Memory B cell (primary cell): ENCODE data around the gene GPR137.
A peak's percentile ranks its signal among the peaks of the same experiment; 100 is the strongest.

Experiments
- ATAC-seq: fragments of 150-1000 bp; cut with Tn5 transposase; 2 replicates; pipeline ENCODE4 v1.10.0; 2021; ENCODE audit warnings: low read depth, mild to moderate bottlenecking, moderate library complexity
- DNase-seq, 2 donors: peaks; one replicate each; pipeline ENCODE4 v3.0.0; 2022; ENCODE audit warnings: low spot score in 2 of 2
- H3K27ac Mint-ChIP-seq: one replicate; pipeline ENCODE4 v1.8.0; 2022; ENCODE audit warnings: mild to moderate bottlenecking, moderate library complexity, mixed read lengths
- H3K27me3 Mint-ChIP-seq: one replicate; pipeline ENCODE4 v1.8.0; 2022; ENCODE audit warnings: mixed read lengths
- H3K36me3 Mint-ChIP-seq: one replicate; pipeline ENCODE4 v1.8.0; 2022; ENCODE audit warnings: mild to moderate bottlenecking, mixed read lengths
- H3K4me1 Mint-ChIP-seq: one replicate; pipeline ENCODE4 v1.8.0; 2022; ENCODE audit warnings: mixed read lengths
- H3K4me3 Mint-ChIP-seq: one replicate; pipeline ENCODE4 v1.8.0; 2022; ENCODE audit warnings: mild to moderate bottlenecking, moderate library complexity, mixed read lengths
- H3K9me3 Mint-ChIP-seq: one replicate; pipeline ENCODE4 v1.8.0; 2022; ENCODE audit warnings: mixed read lengths

GPR137 gene

DNA sequence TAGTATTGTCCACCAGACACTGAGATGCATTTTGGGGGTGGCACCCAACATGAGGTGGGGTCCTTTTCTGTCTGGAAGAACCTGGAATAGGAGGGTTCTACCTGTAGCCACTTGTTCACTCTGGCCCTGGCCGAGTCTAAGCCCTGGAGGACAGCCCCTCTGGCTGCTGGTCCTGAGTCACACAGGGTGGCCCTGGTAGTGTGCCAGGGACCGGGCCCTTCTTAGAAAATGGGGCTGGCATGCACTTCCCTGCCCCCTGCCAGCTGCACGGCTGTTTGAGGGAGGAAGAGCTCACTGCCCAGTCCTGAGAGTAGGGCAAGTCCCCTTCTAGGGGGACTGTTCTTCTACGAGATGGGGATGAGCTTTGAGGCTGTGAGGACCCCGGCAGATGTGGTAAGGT is 32.2 kb upstream of the GPR137 start:
- no peaks in the 10 kb centered on the region for H3K9me3 Mint-ChIP-seq
- peaks cover 10% of the 10 kb centered on the region for H3K4me1 Mint-ChIP-seq
- H3K4me3 Mint-ChIP-seq, result no peak overlapping the region

DNA sequence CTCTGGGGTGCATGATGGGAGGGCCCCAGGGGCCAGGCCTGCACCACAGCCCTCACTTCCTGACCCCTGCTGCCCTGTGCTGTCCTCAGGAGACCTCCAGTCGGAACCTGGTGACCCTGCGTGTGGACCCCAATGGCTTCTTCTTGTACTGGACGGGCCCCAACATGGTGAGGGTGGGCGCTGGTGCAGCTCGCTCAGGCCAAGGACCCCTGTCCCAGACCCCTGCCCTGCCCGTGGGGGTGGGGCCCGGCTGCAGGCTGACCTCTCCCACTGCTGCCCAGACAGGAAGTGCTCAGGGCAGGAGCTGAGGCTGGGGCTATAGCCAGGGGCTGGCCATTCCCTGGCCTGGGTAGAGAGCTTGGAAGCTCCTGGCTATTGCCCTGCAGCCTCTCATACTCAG is 31.3 kb upstream of the GPR137 start:
- no peak overlapping the region for H3K27ac Mint-ChIP-seq
- no peaks in the 10 kb centered on the region for H3K9me3 Mint-ChIP-seq
- no peaks in the 10 kb centered on the region for H3K27me3 Mint-ChIP-seq
- peaks cover 4% of the 10 kb centered on the region for H3K36me3 Mint-ChIP-seq
- H3K4me3 Mint-ChIP-seq, result no peak overlapping the region
- H3K4me1 Mint-ChIP-seq, result peaks cover 10% of the 10 kb centered on the region
- ATAC-seq, result no peak
- DNase-seq, result no peak

More for the DNA sequence above, 32.2 kb upstream of the GPR137 start:
- Mint-ChIP-seq H3K36me3 (peaks cover 3% of the 10 kb centered on the region), H3K27ac (no peak overlapping the region), H3K27me3 (no peaks in the 10 kb centered on the region)
- DNase-seq (no peak), ATAC-seq (no peak)

DNA sequence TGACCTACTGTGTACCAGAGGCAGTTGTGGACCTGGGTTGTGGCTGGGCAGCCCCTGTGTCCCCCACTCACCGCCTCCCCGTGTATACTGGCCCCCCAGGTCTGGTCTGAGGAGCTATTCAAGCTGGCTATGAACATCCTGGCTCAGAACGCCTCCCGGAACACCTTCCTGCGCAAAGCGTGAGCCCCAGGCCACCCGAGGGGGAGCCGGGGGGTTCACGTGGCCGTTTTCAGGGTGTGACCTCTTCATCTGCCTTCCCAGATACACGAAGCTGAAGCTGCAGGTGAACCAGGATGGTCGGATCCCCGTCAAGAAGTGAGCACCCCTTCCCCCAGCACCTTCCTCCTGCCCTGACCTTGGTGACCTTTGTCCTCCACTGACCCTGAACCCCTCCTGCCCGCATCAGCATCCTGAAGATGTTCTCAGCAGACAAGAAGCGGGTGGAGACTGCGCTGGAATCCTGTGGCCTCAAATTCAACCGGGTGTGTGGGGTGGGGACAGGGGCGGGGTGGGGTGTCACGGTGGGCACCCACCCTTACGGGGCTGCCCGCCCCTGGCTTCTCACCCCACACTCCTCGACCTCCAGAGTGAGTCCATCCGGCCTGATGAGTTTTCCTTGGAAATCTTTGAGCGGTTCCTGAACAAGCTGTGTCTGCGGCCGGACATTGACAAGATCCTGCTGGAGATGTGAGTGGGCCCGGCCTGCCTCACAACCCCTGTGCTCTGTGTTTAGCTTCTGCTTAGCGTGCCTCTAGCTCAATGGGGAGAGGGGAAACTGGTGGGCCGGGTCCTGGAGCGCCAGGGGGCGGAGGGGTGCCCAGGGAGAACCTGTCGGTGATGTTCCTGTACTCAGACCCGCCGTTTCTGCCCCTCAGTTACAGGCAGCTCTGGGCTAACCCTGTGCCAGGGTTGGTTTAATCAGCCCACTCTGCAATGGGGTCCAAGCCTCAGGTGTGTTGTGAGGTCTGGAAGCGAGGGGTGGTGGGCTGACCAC is 30.2 kb upstream of the GPR137 start:
- H3K4me1 Mint-ChIP-seq, result peaks cover 18% of the 10 kb centered on the region
- peaks cover 15% of the 10 kb centered on the region for H3K36me3 Mint-ChIP-seq
- DNase-seq (no peak), ATAC-seq (no peak)
- H3K9me3 Mint-ChIP-seq, result no peaks in the 10 kb centered on the region
- H3K4me3 Mint-ChIP-seq, result no peak overlapping the region
- no peak overlapping the region for H3K27ac Mint-ChIP-seq
- no peaks in the 10 kb centered on the region for H3K27me3 Mint-ChIP-seq

DNA sequence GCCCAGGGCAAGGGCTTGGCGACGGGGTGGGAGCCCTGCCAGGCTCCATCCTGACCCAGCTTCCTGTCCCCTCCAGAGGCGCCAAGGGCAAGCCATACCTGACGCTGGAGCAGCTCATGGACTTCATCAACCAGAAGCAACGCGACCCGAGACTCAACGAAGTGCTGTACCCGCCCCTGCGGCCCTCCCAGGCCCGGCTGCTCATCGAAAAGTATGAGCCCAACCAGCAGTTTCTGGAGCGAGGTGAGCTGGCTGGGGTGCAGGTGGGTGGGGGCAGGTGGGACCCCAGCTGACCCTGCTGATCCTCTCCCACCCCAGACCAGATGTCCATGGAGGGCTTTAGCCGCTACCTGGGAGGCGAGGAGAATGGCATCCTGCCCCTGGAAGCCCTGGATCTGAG is 29.3 kb upstream of the GPR137 start:
- ATAC-seq, result no peak
- H3K9me3 Mint-ChIP-seq, result no peaks in the 10 kb centered on the region
- DNase-seq, result no peak

DNA sequence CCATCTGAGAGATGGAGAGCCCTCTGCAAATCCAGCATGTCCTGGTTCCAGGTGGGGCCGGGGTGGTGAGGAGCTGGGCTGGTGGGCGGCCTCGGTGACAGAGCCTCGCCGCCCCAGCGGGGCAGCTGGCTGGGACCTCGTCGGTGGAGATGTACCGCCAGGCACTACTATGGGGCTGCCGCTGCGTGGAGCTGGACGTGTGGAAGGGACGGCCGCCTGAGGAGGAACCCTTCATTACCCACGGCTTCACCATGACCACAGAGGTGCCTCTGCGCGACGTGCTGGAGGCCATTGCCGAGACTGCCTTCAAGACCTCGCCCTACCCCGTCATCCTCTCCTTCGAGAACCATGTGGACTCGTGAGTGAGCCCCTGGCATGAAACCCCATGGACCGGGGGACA is 27.3 kb upstream of the GPR137 start:
- ATAC-seq (no peak), DNase-seq (no peak)
- Mint-ChIP-seq H3K4me1 (peaks cover 9% of the 10 kb centered on the region), H3K4me3 (no peak overlapping the region), H3K27me3 (no peaks in the 10 kb centered on the region), H3K36me3 (peaks cover 19% of the 10 kb centered on the region), H3K27ac (no peak overlapping the region), H3K9me3 (no peaks in the 10 kb centered on the region)

More for the DNA sequence above, 29.3 kb upstream of the GPR137 start:
- H3K27ac Mint-ChIP-seq, result no peak overlapping the region
- H3K4me3 Mint-ChIP-seq, result no peak overlapping the region
- H3K4me1 Mint-ChIP-seq, result peaks cover 16% of the 10 kb centered on the region
- H3K36me3 Mint-ChIP-seq, result peaks cover 15% of the 10 kb centered on the region
- H3K27me3 Mint-ChIP-seq, result no peaks in the 10 kb centered on the region

DNA sequence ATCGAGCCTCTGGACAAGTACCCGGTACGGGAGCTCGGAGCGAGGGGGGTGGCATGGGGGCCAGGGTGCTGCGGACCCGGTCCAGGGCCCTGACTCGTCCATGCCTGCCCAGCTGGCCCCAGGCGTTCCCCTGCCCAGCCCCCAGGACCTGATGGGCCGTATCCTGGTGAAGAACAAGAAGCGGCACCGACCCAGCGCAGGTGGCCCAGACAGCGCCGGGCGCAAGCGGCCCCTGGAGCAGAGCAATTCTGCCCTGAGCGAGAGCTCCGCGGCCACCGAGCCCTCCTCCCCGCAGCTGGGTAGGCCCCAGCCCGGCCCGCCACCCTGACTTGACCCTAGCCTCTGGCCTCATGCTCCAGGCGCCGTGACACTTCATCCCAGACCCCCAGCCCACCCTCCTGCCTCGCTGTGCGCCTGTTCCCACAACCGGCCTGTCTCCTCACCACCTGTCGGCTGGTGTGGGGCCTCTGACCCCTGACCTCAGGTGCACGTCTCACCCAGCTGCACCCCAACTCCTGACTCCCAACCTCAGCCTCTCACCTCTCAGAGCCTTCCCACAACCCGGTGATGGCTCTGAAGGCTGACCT is 26.6 kb upstream of the GPR137 start:
- Mint-ChIP-seq H3K9me3 (no peaks in the 10 kb centered on the region), H3K4me1 (peaks cover 9% of the 10 kb centered on the region), H3K27ac (no peak overlapping the region), H3K4me3 (no peak overlapping the region), H3K27me3 (no peaks in the 10 kb centered on the region), H3K36me3 (peaks cover 19% of the 10 kb centered on the region)
- ATAC-seq, result no peak
- DNase-seq, result no peak

DNA sequence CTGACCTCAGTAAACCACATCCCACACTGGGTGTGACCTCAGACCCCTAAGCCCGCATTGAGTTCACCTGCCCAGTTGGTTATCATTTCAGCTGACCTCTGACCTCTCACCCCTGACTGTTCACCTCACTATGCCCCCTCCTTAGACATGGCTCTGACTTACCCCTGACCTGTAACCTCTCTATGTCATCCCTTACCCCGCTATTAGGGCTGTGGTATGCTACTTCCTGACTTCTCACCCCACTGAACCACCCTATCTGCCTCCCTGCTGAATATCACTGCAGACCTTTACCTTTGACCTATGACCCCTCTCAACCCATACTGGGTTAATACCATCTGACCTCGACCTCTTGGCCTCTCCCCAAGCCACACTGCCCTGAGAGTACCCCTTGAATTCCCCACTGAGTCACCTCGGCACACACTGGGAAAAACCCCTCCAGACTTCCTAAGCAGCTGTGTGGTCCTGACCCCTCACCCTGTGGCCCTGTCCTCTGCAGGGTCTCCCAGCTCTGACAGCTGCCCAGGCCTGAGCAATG is 26.0 kb upstream of the GPR137 start:
- Mint-ChIP-seq H3K4me3 (no peak overlapping the region), H3K27me3 (no peaks in the 10 kb centered on the region), H3K4me1 (peaks cover 9% of the 10 kb centered on the region), H3K36me3 (peaks cover 19% of the 10 kb centered on the region), H3K9me3 (no peaks in the 10 kb centered on the region), H3K27ac (peak overlapping the region; percentile 64)
- no peak for ATAC-seq
- DNase-seq, result no peak

DNA sequence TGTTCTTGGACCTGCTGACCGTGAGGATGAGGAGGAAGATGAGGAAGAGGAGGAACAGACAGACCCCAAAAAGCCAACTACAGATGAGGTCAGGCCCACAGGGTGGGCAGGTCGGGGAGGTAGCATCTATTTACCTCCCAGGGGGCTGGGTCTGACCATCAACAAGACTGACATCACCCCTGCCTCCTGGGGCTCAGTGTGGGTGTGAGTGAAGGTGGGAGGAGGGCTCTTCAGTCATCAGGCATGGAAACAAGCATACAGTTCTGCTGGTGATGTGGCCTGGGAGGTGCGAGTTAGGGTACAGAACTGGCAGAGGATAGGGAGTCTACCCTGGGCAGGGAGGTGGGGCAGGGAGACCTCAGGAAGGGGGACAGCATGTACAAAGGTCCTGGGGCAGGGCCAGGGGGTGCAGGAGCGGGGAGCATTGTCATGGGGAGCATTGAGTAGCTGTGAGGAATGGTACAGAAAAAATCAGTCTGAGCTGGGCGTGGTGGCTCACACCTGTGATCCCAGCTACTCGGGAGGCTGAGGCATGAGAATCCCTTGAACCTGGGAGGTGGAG is 25.4 kb upstream of the GPR137 start:
- peak overlapping the region; percentile 64 for H3K27ac Mint-ChIP-seq
- no peaks in the 10 kb centered on the region for H3K9me3 Mint-ChIP-seq
- peaks cover 19% of the 10 kb centered on the region for H3K36me3 Mint-ChIP-seq
- ATAC-seq, result no peak
- no peaks in the 10 kb centered on the region for H3K27me3 Mint-ChIP-seq
- DNase-seq, result no peak
- no peak overlapping the region for H3K4me3 Mint-ChIP-seq
- H3K4me1 Mint-ChIP-seq, result peaks cover 9% of the 10 kb centered on the region

DNA sequence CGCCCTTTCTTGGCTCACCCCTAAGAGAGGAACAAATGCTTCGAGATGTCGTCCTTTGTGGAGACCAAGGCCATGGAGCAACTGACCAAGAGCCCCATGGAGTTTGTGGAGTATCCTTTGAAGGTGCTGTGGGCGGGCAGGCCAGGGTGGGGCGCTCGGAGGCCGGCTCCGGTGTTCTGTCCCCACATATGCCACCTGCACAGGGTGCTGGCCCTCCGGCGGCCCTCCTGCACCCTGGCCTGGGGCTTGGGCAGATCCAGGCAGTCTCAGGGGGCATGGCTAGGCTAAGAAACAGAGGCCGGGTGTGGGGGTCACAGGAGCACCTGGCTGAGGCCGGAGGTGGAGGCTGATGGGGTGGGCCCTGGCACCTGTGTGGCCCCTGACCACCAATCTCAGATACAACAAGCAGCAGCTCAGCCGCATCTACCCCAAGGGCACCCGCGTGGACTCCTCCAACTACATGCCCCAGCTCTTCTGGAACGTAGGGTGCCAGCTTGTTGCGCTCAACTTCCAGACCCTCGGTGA is 24.0 kb upstream of the GPR137 start:
- no peak overlapping the region for H3K27ac Mint-ChIP-seq
- H3K36me3 Mint-ChIP-seq, result peaks cover 19% of the 10 kb centered on the region
- ATAC-seq (no peak), DNase-seq (no peak)
- peaks cover 11% of the 10 kb centered on the region for H3K4me1 Mint-ChIP-seq
- H3K9me3 Mint-ChIP-seq, result no peaks in the 10 kb centered on the region
- H3K27me3 Mint-ChIP-seq, result no peaks in the 10 kb centered on the region
- no peak overlapping the region for H3K4me3 Mint-ChIP-seq

DNA sequence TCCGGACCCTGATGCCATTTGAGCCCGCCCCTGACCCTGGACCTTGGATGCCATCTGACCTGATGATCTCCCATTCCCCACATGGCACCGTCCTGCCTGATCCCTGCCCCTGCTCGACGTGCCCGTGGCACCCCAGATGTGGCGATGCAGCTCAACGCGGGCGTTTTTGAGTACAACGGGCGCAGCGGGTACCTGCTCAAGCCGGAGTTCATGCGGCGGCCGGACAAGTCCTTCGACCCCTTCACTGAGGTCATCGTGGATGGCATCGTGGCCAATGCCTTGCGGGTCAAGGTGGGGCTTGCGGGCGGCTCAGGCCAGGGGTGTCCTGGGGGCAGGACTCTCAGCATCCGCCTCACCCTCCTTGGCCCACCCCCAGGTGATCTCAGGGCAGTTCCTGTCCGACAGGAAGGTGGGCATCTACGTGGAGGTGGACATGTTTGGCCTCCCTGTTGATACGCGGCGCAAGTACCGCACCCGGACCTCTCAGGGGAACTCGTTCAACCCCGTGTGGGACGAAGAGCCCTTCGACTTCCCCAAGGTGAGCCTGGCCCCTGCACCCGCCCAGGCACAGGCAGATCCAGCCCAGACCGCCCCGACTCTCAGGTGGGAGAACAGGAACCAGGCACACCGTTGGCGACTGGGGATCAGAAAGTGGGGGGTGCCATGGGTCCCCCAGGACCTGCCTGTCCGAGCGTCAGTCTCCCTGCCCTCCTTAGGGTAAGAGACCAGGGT is 23.2 kb upstream of the GPR137 start:
- H3K27me3 Mint-ChIP-seq, result no peaks in the 10 kb centered on the region
- H3K9me3 Mint-ChIP-seq, result no peaks in the 10 kb centered on the region
- ATAC-seq (no peak), DNase-seq (no peak)
- peaks cover 11% of the 10 kb centered on the region for H3K4me1 Mint-ChIP-seq
- peaks cover 19% of the 10 kb centered on the region for H3K36me3 Mint-ChIP-seq
- no peak overlapping the region for H3K27ac Mint-ChIP-seq
- H3K4me3 Mint-ChIP-seq, result no peak overlapping the region

DNA sequence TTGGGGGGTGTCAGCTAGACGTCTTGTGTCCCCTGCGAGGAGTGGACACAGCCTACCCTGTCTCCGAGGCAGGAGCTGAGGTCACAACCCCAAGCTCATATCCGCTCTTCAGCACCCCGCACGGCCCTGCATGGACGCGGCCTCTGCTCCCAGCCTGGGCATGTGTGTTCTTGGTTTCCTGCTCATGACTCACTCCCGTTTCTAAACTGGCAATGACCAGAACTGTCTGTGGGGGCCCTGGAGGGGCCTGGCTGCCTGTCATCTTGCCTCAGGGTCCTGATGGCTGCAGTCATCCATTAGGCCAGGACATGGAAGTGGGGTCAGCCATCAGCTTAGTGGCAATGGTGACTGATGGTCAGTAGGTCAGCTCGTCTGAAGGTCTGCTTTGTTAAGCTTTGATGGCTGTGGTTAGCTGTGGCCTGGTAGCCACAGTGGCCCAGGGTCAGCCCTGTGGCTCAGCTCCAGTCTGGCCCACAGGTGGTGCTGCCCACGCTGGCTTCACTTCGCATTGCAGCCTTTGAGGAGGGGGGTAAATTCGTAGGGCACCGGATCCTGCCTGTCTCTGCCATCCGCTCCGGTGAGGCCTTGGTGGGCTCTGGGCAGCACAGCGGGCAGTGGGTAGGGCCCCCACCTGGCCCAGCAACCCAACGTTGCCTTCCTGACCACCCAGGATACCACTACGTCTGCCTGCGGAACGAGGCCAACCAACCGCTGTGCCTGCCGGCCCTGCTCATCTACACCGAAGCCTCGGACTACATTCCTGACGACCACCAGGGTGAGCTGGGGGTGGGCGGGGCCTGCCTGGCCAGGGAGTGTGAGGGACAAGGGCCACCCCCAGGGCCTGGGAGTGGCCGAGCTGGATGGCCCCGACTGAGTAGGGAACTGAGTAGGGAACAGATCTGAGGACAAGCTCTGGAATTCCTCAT is 22.4 kb upstream of the GPR137 start:
- ATAC-seq (no peak), DNase-seq (no peak)
- no peak overlapping the region for H3K4me3 Mint-ChIP-seq
- peaks cover 11% of the 10 kb centered on the region for H3K4me1 Mint-ChIP-seq
- H3K36me3 Mint-ChIP-seq, result peaks cover 16% of the 10 kb centered on the region
- no peak overlapping the region for H3K27ac Mint-ChIP-seq
- H3K27me3 Mint-ChIP-seq, result no peaks in the 10 kb centered on the region
- no peaks in the 10 kb centered on the region for H3K9me3 Mint-ChIP-seq

DNA sequence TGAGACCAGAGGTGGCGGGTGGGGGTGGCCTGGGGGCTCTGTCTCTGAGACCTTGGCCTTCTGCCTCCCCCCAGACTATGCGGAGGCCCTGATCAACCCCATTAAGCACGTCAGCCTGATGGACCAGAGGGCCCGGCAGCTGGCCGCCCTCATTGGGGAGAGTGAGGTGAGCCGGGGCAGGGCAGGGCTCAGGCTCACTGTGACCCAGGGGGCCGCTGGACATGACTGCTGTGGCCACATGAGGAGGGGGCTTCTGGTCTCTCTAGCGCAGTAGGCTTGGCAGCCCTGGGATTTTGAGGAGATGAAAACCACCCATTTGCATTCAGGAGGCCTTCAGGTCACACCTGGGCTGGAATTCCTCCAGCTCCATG is 21.7 kb upstream of the GPR137 start:
- DNase-seq (no peak), ATAC-seq (no peak)
- no peaks in the 10 kb centered on the region for H3K27me3 Mint-ChIP-seq
- no peak overlapping the region for H3K4me3 Mint-ChIP-seq
- peaks cover 16% of the 10 kb centered on the region for H3K36me3 Mint-ChIP-seq
- no peak overlapping the region for H3K27ac Mint-ChIP-seq
- H3K4me1 Mint-ChIP-seq, result peaks cover 15% of the 10 kb centered on the region
- no peaks in the 10 kb centered on the region for H3K9me3 Mint-ChIP-seq

DNA sequence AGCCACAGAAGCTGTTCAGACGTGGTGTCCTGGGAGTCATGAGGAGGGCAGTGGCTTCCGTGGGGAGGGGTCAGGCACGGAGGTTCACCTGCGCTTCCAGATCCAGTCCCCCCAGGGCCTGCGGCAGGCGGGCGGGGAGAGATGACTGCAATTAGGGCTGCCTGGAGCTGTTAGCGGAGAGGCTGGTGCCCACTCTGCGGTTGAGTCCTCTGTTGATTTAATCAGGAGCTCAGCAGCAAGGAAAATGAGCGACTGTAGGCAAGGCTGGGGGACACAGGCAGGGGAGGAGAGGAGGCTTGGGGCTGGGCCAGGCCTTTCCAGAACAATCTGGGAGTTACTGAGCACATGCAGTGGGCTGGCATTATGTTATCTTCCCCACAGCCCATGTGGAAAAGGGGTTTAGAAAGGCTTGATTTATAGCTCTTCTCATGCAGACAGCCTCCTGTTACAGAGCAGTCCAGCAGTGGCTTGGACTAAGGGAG is 21.2 kb upstream of the GPR137 start:
- ATAC-seq (no peak), DNase-seq (no peak)
- H3K27me3 Mint-ChIP-seq, result no peaks in the 10 kb centered on the region
- H3K27ac Mint-ChIP-seq, result no peak overlapping the region
- H3K4me1 Mint-ChIP-seq, result peaks cover 17% of the 10 kb centered on the region
- H3K36me3 Mint-ChIP-seq, result peaks cover 14% of the 10 kb centered on the region
- no peak overlapping the region for H3K4me3 Mint-ChIP-seq
- no peaks in the 10 kb centered on the region for H3K9me3 Mint-ChIP-seq
